Ishikawa (cell line): ENCODE data around the gene MIGA2.

ENCODE experiments used
- CEBPB ChIP-seq: IDR thresholded peaks from 2 replicates; pipeline ENCODE4 v1.6.1; 2012
- CREB1 ChIP-seq: IDR thresholded peaks from 2 replicates; pipeline ENCODE4 v1.6.1; 2012; ENCODE audit warnings: low read depth
- EGR1 ChIP-seq: IDR thresholded peaks from 2 replicates; pipeline ENCODE4 v1.6.1; 2012
- EP300 ChIP-seq: IDR thresholded peaks from 2 replicates; pipeline ENCODE4 v1.6.1; 2012; ENCODE audit warnings: borderline replicate concordance
- MAX ChIP-seq: IDR thresholded peaks from 2 replicates; pipeline ENCODE4 v1.6.1; 2012
- NFIC ChIP-seq: IDR thresholded peaks from 2 replicates; pipeline ENCODE4 v1.6.1; 2012
- RAD21 ChIP-seq: IDR thresholded peaks from 2 replicates; pipeline ENCODE4 v1.6.1; 2012; ENCODE audit warnings: low read depth
- REST ChIP-seq: IDR thresholded peaks from 2 replicates; pipeline ENCODE4 v1.6.1; 2012; ENCODE audit warnings: low read depth, mild to moderate bottlenecking
- TAF1 ChIP-seq: IDR thresholded peaks from 2 replicates; pipeline ENCODE4 v1.6.1; 2012; ENCODE audit warnings: low read depth, mild to moderate bottlenecking
- TCF12 ChIP-seq: IDR thresholded peaks from 2 replicates; pipeline ENCODE4 v1.6.1; 2012; ENCODE audit warnings: low read depth
- TEAD4 ChIP-seq: IDR thresholded peaks from 2 replicates; pipeline ENCODE4 v1.6.1; 2012
- USF1 ChIP-seq: IDR thresholded peaks from 2 replicates; pipeline ENCODE4 v1.6.1; 2012
- ZBTB7A ChIP-seq: IDR thresholded peaks from 2 replicates; pipeline ENCODE4 v1.6.1; 2012; ENCODE audit warnings: low read depth

- TF ChIP-seq EP300 (no peak), TCF12 (no peak), TAF1 (no peak), MAX (no peak), CEBPB (no peak), EGR1 (no peak), RAD21 (no peak), NFIC (no peak), CREB1 (no peak), TEAD4 (no peak), REST (no peak), ZBTB7A (no peak), USF1 (no peak)
These were observed 40.2 kb downstream of the MIGA2 start for GRCh38 chr9:129076640-129077037.
